Renal pelvis (tissue), 4 donors: ENCODE results near the gene DACH2. TPM values are rescaled to one million over a fixed set of nuclear protein-coding genes. Genes with fewer than 3 reads are reported as not detected.

Experiments
- DNase-seq: peaks from one replicate; pipeline ENCODE4 v3.0.0-alpha.2; 2013
- polyA plus RNA-seq, 3 donors: library from polyadenylated mRNA; unstranded; fragments of 120-200 nt; gene quantifications; one replicate each; pipeline ENCODE4 v1.2.1, GENCODE V29; 2013; ENCODE audit not compliant: insufficient read length in 3 of 3

DACH2 gene
- polyA plus RNA-seq, 3 donors, result 20.2 to 24.1 (median 23.4) TPM

GRCh38 chrX:86747091-86747490 is 598.8 kb downstream of the DACH2 start:
- no peak for DNase-seq

DNA sequence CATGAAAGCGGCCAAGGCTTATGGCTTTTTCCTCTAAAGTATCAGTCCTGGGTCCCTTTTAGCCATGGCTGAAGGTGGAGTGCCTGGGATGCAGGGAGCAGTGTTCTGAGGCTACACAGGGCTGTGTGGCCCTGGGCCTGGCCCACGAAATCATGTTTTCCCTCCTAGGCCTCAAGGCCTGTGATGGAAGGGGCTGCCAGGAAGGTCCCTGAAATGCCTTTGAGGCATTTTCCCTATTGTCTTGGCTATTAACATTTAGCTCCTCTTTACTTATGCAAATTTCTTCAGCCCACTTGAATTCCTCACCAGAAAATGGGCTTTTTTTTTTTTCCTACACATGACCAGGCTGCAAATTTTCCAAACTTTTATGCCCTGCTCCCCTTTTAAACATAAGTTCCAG is 657.0 kb downstream of the DACH2 start:
- DNase-seq, result no peak

DNA sequence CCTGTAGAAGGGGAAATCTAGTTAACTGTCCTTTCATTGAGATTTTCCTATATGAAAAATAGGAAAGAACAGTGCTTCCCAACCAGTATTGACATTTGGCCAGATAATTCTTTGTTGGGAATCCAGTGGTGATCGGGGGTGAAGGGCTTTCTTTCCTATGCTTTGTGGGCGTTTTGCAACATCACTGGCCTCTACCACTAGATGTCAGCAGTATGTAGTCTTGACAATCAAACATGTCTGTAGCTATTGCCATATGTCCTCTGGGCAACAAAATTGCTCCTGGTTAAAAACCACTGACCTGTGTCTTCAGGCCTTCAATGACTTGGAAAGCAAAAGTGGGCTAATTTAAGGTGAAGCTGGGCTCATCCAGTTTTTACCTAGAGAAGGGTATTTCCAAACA is 658.5 kb downstream of the DACH2 start:
- peak; percentile 4 for DNase-seq

DNA sequence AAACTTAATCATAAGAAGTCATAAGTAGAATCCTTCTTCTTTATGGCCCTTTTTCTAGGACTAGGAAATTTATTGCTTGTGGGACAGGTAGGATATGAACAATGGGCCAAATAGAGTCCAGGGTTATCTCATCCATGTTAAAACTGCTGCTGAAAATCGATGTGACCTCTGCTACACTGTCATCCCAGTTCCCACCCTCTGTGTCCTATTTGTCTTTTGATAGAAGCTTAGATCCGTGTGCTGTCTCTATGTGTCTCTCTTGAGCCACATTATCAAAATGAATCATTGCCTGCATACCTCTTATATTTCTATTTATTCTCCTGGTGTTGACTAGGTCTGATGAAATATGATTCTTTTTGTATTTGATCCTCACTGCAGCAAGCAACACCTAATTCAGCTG is 661.4 kb downstream of the DACH2 start:
- no peak for DNase-seq

DNA sequence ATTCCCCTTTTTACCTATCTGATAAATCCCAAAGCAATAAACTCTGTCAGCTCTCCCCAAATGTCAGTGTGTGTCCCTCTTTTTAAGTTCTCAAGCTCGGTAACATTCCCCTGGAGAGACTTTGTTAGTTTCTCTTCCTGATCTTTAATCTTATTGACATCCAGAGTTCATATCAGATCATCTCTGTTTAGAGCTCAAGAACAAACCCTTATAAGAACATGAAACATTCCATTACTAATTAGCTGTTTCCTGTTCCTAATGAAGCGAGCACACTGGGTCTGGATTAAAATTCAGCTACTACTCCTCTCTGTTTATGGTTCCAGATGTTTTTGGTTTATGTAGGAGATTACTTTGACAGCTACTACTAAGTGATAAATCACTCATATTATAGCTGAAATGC is 681.5 kb downstream of the DACH2 start:
- no peak for DNase-seq

GRCh38 chrX:86830685-86831084 is 682.4 kb downstream of the DACH2 start:
- no peak for DNase-seq

- DNase-seq, result no peak
These were observed 696.9 kb downstream of the DACH2 start for GRCh38 chrX:86845101-86845500.

Other genes with a start within 250 kb of the DACH2 start
- gene CHM, start 100.9 kb upstream of the DACH2 start, polyA plus RNA-seq, result 10 to 100 TPM; 22.2 to 28.1 (median 27.8) TPM